GM19397 (cell line): ENCODE data around the gene UMPS.
"Not testable (repeated sequence)": the region's sequence is repeated elsewhere in the genome, so short reads cannot be mapped to it uniquely, and the experiment has no call there.

Experiments
- ATAC-seq: cut with Tn5 transposase; IDR thresholded peaks from one replicate; pipeline ENCODE4 v1.9.1; 2021; ENCODE audit warnings: mild to moderate bottlenecking, moderate library complexity; ENCODE audit not compliant: unreplicated experiment

The UMPS gene

DNA sequence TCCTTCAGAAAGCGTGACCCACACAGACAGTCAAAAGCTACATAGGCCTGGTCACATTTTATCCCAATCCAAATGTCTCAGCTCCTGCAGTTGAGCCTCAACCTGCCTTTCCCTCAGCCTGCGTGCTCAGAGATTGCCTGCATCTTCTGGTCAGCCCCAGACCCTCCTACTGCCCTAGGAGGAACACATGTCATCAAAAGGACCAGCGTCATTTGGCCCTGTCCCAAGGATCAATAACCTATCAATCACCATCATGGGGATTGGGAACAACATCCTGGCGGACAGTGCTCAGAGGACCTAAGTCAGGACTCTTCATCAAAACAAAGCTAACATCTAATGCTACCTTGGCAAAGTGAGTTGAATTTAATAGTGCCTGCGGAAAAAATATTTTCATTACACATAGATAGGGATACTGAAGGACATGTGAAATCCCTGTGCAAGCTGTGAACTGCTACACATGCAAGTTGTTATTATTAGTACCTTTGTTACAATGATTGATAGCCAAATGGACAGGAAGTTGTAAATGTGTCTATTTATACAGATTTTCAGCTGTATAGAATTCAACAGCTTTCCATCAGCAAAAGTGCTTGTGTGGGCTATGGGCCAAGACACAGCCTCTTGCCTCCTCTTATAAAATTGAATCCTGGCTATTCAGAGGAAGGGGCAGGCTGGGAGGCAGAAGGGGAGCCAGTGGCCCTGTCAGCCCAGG lies 47.7 kb downstream of the UMPS start:
- ATAC-seq = no peak

DNA sequence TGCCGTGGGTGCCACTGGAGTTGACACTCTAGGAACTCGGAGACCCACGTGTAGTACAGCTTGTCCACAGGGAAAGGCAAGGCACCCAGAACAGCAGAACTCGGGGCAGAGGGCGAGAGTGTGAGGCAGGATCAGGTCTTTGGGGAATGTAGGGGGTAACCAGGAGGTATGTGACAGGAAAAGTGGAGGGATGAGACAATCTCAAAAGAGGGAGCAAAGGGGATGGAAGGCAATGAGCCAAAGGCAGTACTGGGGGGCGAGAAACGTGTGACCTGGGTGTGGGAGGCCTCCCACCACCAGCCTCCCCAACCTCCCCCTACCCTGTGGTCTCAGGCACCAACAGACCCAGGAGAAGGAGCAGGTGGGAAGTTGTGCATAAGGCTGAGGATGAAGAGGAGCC lies 48.9 kb downstream of the UMPS start:
- ATAC-seq = no peak

- ATAC-seq = no peak
Measured at GRCh38 chr3:124779751-124780191, 49.5 kb downstream of the UMPS start.

DNA sequence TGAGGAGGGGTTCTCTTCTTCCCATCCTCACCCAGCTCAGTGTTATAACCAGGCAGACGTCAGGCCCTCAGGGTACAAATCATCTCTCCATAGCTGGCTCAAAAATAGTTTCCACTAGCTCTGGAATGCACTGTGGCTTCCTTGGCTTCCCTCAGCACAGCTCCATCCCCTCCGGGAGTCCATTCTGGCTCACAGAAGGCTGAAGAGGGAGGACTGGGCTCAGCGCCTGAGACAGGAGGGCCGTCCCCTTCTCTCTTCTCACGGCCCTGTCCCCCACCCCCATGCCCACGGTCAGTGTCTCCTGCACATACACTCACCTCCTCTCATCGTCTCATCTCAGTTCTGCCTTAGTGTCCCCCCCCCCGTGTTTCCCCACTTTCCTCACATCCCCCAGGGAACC lies 50.1 kb downstream of the UMPS start:
- ATAC-seq = no peak

DNA sequence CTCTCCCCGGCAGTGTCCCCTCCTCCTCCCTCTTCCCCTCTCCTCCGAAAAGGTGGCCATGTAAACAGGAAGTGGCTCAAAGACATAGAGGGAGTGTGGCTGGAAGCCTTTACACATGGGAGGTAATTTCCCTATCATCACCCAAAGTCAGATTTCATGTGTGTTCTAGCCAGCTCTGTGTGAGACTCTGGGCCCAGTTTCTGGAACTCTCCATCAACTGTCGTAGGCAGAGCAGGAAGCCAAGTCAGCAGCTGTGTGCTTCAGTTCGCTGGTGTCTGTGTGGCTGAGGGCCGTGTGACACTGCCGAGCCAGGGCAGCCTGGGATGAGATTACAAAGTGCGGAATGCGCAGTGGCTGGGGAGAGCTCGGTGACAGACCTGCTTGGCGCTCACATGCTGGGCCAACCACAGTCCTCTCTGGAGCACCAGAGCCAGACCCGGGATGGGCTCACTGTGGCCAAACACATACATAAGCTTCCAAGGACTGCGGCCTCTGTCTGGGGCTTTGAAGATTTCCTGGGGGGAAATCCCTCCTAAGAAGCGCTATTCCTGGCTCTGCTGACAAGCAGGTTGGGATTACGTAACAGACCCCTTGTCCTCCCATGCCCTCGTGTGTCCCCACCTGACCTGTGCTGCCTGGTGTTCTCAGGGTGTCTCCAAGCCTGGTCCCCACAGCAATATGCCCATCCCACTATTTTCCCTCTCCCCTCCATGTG lies 50.7 kb downstream of the UMPS start:
- ATAC-seq = no peak

GRCh38 chr3:124781476-124782376 lies 51.5 kb downstream of the UMPS start:
- no peak for ATAC-seq

DNA sequence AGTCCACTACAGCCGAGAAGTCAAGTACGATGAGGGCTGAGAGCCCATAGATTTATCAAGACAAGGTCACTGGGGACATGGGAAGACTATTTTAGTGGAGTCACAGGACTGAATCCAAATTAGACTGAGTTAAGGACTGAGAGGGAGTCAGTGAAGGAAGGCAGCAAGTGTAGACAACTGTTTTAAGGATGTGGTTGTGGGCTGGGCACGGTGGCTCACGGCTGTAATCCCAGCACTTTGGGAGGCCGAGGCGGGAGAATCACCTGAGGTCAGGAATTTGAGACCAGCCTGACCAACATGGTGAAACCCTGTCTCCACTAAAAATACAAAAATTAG lies 52.1 kb downstream of the UMPS start:
- ATAC-seq = not testable (repeated sequence)

GRCh38 chr3:124783696-124784095 lies 53.4 kb downstream of the UMPS start:
- ATAC-seq = no peak

DNA sequence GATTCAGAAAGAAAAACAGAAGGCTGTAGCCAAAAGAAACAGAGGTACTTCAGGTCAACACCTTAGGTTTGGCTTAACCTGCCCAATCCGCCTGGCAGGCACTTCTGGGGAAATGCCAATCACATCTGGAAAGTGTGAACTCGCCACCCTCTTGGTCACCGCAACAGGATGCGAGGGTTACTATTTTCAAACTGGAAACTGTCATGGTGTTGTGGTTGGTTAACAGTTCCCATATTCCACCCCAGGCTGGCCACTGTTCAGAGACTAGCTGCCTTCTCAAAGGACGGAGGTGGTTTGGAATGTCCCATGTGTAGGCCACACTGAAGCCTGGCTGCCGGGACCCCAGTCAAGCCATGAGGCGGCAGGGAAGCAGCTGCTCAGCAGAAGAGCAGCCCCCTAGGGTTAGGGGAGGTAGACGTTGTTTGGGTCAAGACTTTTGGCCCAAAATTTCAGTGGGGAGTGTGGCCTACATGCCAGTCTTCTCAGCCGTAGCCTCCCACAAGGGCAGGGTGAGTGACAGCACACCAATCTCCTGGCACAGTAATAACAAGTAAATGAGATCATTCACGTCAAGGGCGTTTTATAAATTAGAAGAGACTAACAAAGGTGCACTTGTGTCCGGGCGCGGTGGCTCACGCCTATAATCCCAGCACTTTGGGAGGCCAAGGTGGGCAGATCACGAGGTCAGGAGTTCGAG lies 54.6 kb downstream of the UMPS start:
- no peak for ATAC-seq

DNA sequence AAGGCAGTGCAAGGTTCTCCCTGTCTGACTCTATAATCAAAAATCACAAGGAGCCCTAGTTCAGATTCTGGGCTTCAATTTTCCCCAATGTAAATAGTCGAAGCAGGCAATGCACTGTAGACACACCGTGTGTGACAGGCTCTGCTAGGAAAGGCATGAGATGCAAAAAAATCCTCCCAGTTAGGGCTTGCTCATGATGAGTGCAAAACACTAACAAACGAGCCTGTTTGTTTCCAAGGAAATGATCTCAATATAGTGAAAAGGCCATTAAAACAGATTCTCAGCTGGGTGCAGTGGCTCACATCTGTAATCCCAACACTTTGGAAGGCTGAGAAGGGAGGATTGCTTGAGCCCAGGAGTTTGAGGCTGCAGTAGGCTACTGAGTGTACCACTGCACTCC lies 55.7 kb downstream of the UMPS start:
- no peak for ATAC-seq

GRCh38 chr3:124786511-124787241 lies 56.4 kb downstream of the UMPS start:
- ATAC-seq = no peak

GRCh38 chr3:124787476-124788195 lies 57.4 kb downstream of the UMPS start:
- ATAC-seq = no peak

DNA sequence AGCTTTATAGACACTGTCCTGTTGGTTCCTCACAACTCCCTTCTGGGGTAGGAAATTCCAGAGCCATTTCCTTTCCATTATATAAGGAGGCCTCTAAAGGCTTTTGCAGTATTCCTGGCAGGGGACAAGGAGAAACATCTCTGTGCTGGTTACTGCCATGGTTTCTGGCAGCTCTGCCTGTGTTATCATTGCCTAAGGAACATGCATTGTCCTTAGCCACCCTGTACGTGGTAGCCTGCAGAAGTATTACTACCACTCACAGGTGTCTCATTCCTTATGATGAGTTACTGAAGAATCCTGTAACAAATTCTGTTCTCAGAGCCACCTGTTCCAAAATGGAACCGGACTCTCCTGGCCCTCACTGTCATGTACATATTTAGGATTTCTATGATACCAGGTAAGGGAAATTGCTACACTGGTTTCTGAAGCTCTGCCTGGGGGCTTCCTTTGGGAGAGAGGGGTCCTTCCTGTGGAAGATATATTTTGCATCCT lies 58.0 kb downstream of the UMPS start:
- ATAC-seq = no peak

DNA sequence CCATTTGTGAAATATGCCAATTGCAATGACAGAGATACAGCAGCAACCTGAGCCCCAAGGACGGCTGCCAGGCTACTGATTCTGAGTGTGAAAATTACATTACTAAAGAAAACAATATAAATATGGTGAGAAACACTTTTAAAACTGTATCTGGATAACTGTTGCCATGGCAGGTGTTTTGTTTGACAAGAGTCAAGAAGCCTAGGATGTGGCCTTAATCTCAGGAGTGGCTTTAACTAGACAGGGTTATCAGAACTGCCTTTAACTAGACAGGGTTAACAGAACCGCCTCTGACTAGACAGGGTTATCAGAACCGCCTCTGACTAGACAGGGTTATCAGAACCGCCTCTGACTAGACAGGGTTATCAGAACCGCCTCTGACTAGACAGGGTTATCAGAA lies 58.9 kb downstream of the UMPS start:
- ATAC-seq = not testable (repeated sequence)

- ATAC-seq = no peak
Measured at GRCh38 chr3:124791142-124791541, 60.9 kb downstream of the UMPS start.

DNA sequence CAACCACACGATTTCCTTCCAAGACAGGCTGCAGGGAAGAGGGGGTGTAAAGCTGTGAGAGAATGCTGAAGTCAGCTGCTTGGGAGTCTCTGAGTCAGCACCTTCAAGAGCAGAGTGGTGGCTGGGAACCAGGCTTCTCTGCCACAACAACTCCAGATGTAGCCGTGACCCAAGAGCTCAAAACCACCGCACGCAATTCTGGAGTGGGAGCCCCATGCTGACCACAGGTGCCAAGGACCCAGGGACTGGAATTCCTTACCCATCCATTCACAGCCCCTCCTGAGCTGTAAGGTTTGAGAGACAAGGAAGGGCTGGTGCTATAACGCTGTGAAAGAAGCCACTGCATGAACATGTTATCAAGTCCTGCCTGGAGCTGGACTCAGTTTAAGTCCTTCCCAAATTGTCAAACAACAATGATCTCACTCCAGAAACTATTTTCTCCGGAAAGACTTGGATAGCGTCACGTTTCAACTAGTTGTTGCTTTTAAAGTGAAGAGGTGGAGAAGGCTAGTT lies 61.4 kb downstream of the UMPS start:
- no peak for ATAC-seq

DNA sequence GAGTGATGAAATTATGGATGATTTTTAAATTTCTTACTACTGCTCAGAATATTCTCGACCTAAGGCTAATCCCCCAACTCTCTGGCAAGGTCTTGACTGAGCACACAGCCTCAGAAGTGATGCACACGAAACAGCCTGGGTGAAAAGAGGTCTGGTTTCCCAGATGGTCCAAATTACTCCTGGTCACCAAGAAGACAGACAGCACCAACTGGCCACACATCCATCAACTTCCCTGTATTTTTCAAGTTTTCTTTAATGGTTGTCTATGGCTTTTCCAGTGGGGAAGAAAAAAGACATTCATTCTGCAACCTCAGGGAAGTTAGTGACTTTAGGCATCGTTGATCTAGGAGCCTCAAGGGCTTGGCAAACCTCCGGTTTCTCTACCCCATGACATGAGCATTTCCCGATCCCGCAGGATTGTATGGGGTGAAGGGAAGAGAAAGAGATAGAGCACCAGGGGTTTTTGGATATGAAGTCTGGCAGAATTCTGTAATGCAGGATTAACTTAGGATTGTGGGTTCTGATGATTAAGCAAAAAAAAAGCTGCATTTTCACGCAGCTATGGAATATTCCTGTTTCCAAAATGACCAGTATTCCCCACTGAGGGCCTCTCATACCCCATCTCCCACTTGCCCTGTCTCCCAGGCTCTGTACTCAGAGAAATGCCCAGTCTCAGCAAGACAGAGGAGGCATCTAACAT lies 62.2 kb downstream of the UMPS start:
- ATAC-seq = no peak

DNA sequence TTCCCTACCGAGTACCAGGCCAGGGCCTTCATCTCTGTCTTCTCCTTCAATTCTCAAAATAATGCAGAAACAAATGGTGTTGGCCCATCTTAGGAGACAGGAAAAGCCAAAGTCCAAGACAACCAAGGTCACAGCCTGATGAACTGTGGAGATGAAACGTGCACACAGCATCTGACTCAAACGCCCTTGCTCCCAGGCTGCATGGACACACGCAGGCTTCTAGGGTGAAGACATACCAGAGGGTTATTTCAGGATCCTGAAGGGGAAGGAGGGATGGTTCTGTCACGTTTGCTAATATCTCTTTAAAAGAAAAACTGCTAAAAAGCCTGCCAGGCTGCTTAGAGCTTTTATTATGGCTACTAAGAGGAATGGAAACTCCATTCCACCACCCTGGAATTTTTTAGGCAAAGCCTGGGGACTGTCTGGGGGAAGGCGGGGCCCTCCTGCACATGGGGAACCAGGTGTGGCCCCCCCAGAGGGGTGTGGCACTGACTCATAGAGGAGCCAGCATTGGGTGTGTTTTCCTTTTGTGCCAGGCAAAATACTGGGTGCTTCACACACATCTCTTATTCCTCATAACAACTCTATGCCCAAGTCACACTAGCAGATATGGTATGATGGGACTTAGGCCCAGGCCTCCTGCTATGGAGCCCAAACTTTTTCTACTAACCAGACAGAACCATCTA lies 62.9 kb downstream of the UMPS start:
- no peak for ATAC-seq
